IPS-11a (cell line): ENCODE results near the gene CHRM3.
"Not testable (repeated sequence)": the region's sequence is repeated elsewhere in the genome, so short reads cannot be mapped to it uniquely, and the experiment has no call there.

Source experiments
- H3K4me3 ChIP-seq: one replicate; pipeline ENCODE4 v1.5.1; 2013; ENCODE audit warnings: low read depth, low read length, control low read depth

Gene CHRM3

DNA sequence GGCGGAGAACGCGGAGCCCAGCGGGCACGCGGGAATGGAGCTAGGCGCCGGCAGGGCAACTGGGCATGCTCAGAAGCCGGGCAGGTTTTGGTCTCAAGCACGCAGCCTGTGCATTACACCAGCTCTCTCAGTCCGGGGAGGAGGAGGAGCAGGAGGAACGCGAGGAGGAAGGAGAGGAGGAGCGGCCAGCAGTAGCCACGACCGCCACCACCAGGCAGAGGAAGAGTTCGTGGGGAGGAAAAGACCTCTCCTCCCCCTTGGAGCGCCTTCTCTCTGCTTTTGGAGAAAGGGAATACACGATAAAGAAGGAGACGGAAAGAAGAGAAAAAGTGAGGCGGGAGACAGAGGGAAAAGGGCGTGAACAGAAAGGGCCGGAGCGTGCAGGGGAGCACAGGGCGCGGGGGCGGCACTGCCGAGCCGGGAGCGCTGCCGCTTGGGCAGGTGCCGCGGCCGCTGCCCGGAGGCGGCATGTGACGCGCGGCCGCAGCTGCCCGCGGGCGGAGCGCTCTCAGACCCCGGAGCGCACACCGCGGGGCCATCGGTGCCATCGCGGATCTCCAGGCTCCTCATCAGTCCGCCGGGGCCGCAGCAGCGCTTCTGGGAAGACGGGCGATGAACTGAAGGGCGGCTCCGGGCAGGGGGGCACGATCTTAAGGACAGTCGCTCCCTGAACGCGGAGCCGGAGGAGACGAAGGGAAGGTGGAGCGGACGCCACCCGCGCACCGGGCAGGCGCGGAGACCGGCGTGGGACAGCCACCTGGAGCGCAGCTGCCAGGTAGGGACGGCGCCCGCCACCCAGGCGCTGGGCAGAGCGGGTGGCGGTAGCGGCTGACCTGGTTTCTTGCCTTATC is at the start of gene CHRM3:
CHRM3 (plus strand) TSS at position 116 of the 851 bp plus-strand sequence. CDS start 520,884 bp downstream, outside the sequence.
- peak within 1 kb of the TSS; percentile 61 for H3K4me3 ChIP-seq

DNA sequence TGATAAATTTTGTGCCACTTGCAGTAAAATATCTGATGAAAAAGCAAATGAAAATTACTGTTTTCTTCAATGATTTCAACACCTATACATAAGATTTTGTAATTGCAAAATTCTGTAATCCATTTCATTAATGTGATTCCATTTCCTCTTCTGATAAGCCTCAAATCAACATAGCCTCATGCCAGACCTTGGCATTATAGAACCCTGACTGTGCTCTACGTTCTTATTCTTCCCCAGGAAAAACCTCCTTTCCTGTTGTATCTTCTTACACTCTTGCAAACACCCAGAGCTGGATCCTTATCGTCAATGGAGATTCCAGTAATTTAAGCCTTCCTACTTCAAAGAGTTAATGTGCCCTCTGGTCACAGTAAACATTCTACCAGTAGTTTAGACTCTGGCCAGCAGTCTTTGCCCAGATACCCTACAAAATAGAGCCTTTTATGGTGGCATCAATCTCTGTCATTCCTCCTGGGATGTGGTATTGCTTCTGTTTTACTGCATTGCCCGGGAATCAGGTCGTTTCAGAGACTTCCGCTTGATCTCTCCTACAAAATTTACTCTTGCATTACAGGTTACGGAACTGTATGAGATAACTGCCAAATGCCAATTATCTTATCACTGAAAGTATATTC is 48.5 kb upstream of the CHRM3 start:
- no peak overlapping the region for H3K4me3 ChIP-seq

DNA sequence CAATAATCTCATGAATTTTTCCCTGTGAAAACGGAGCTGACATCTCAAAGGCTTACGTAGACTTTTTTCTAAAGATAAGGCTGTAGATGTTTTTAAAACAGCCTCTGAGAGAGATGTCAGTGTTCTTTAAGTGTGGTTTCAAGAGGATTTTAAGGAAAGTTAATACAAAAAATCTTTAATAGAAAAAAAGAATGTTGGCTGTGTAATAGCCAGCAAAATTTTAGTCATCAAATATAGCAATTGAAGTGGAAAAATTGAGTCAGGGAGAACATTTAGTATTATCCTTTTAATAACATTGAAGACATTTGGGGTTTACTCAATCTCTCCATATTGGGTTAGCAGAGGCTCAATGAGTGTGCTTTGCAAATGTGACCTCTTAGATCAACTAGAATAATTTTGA is 38.6 kb upstream of the CHRM3 start:
- no peak overlapping the region for H3K4me3 ChIP-seq

DNA sequence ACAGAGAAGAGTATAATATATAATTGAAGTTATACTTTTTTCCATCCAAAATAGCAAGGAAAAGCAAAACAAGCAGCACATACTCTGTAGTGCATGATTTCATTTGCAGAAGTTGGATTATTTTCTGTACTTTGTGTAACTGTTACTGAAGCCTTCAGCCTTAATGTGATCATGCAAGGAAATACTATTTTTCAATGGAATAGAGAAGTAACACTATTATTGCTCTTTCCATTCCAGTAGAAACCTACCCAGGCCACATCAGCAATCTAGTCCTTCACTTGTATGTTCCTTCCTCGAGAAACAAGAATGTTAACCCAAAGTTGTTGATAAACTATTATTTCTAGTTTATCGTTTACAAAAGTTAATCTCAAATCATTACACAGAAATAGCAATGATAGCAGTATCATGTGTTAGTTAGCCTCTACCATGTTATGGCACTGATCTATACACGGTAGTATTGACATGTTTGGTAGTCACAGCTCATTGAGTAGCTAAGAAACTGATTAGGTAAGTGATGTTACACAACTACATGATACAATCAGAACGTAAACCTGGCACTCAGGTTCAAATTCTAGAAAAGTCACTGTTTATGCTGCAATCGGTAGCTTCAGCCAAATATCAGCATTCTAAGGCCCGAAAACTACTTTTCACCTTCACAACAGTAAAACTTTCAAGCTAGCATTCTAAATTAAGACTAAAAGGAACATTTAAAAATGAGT is 37.6 kb upstream of the CHRM3 start:
- no peak overlapping the region for H3K4me3 ChIP-seq

DNA sequence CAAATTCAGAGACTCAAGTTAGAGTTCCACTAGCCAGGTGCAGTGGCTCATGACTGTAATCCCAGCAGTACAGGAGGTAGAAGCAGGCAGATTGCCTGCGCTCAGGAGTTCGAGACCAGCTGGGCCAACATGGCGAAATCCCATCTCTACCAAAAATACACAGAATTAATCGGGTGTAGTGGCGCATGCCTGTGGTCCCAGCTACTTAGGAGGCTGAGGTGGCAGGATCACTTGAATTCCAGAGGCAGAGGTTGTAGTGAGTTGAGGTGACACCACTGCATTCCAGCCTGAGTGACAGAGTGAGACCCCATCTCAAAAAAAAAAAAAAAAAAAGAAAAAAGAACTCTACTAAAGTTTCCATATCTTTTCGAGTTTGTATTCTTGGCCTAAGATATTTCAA is 36.7 kb upstream of the CHRM3 start:
- H3K4me3 ChIP-seq, result no peak overlapping the region

DNA sequence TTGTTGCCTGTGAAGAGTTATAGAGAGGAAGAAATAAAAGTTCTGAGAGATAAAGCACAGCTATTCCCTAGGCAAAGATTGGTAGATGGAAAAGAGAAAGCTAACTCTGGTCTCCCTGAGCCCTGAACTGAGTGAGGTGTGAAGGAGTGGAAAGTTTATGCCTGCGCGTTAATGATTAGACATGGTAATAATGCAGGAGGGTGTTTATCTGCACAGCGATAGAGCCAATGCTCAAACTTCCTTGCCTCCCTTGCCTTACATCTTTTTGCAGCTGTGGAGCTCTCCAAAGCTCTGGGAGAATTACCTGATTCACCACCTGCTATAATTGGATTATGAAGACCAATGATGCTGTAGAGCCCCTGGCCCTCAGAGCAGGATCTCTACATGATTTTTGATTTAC is 32.8 kb upstream of the CHRM3 start:
- H3K4me3 ChIP-seq, result no peak overlapping the region

DNA sequence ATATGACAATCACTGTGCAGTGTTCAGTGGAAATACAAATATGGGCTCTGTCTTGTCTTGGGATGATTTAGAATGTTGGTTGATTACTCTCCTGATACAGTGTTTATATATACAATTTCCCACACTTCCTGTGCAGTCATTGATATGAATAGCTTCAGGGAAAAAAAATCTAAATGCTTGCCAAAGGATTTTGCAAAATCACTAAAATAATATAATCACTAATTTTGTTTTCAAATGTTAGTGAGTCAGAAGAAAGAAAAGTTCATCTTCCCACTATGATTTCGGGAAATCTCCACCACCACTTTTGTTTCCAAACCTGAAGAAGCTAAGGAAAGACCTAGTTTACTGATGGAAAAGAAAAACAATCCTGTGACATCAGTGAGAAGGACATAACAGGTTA is 32.1 kb upstream of the CHRM3 start:
- H3K4me3 ChIP-seq, result no peak overlapping the region

DNA sequence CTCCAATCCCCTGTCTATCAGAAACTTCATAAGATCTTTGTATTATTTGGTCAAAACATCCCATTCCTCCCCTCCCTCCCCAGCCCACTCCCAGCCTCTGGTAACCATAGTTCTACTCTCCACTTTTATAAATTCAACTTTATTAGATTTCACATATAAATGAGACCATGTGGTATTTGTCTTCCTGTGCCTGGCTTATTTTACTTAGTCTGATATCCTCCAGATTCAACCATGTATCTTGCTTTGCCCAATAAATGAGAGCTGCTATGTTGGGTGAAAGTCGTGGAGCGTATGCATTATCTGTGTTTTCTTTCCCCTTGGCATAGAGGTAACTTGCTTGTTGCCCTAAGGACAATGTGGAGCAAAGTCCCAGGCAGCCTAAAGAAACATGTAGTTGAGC is 28.5 kb upstream of the CHRM3 start:
- H3K4me3 ChIP-seq, result no peak overlapping the region

DNA sequence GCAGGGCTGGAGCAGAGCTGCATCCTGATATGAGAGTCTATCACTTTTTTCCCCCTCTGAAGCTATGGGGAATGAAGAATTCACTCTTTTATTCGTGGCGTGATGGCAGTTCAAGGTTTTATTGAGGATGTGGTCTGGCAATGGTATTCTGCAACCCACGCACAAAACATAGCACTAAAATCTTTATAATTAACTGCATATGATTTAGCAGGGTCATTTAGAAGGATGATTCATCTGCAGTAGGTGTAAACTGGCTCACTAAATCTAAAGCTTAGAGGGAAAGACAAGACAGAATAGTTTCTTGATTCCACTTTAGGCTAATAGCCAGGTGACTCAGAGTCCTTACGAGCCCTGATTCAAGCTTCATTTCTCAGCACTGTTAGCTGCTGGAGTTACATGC is 25.0 kb upstream of the CHRM3 start:
- H3K4me3 ChIP-seq, result no peak overlapping the region

DNA sequence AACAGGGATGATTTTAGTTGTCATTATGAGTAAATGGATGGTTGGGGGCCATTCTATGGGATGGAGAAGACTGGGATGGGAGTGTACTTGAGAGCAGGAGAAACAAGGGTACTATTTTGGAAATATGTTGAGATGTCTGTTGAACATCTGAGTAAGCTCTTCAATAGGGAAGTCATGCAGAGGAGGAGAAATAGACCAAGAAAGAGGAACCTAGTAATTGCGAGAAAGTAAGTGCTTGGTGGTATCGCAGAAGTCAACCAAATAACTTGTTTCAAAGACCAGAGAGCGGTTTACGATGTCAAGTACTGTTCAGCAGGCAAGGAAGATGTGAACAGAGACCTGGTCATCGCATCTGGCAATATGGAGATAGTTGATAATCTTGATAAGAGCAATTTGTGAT is 22.4 kb upstream of the CHRM3 start:
- H3K4me3 ChIP-seq, result no peak overlapping the region

DNA sequence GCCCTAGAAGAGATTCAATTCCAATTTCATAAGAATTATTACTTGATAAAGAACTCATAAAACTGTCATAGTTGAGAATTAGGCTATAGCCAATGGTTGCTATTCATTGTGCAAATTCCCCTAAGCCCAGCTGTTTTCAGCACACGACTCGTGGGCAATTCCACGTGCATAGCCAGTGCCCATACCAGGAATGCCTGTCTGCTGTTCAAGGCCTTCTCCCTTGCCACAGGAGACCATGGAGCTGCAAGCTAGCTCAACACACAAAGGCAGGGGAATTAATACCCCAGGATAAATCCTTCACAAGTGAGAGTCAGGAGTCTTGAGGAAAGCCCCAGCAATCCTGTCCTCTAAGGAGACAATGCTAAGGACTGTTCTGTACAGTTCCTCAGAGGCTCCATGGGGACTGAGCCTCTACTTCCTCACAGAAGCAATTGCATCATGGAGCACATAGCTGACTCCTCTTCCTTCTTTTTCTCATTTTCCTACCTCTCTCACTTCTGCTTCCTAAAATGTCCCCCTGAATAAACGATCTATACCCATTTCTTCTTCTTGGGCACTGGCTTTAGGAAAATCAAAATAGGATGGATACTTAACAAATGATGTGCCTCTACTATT is 19.1 kb upstream of the CHRM3 start:
- H3K4me3 ChIP-seq, result no peak overlapping the region

DNA sequence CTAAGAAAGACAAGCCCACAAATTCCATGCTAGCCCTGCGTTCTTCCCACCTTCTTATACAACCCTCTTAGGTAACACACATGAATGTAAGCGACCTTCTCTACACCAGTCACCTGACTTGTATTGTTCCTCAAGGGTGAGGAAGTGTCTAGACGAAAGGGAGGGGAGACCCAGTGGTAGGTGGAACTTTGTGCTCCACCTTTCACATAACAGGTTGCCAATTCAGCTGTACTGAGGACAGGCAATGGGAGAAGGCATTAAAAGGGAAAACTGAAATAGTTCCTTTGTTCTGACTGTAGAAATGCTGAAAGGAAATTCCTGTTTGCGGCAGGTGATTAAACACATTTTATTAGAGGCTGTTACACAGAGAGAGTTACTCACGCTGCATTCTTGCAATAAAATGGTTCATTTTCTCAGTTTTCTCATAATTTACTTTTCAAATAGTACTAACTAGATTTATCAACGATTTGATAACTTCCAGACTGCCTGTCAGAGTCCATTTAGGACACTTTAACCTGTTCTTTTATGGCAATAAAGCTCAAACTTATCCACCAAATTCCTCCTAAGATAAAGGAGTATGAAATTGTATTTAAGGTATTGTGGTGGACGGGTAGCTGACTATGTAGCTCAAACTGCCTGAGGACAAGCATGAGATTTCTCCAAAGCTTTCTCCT is 17.8 kb upstream of the CHRM3 start:
- H3K4me3 ChIP-seq, result no peak overlapping the region

DNA sequence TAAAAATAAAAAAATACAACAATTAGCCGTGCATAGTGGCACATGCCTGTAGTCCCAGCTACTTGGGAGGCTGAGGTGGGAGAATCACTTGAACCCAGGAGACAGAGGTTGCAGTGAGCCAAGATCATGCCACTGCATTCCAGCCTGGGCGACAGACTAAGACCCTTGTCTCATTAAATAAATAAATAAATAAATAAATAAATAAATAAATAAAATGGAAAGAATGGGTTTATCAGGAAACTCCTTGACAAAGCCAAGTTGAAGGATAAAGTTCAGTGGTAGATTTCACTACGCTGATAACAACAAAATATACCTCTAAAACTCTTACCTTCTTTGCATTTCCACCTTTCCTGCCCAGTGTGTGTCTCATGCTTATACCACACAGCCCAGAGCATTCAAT is 15.5 kb upstream of the CHRM3 start:
- not testable (repeated sequence) for H3K4me3 ChIP-seq

DNA sequence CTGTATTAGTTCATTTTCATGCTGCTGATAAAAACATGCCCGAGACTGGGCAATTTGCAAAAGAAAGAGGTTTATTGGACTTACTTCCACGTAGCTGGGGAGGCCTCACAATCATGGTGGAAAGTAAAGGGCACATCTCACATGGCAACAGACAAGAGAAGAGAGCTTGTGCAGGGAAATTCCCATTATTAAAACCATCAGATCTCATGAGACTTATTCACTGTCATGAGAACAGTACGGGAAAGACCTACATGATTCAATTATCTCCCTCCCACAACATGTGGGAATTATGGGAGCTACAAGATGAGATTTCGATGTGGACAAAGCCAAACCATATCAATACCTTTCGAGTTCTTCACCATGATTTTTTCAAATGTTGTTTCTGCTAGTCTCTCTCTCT is 3.7 kb upstream of the CHRM3 start:
- H3K4me3 ChIP-seq, result no peak overlapping the region

DNA sequence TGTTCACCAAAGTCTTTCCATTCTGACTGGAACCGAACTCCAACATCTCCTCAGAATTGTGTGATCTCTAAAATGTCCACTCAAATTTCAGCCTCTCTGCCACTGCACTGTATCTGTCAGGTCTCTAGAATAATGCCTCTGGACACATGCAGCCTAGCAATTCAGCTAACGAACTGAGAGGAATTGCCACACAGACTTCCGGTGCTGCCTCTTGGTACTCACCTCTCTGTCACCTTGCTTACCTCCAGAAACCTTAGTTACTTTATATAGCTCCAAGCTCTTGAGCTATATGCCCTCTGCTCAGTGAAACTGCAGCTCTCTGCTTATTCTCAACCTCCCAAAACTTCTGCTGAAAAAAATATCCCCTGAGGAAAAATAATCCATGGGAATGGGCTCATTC is 2.7 kb upstream of the CHRM3 start:
- no peak overlapping the region for H3K4me3 ChIP-seq

DNA sequence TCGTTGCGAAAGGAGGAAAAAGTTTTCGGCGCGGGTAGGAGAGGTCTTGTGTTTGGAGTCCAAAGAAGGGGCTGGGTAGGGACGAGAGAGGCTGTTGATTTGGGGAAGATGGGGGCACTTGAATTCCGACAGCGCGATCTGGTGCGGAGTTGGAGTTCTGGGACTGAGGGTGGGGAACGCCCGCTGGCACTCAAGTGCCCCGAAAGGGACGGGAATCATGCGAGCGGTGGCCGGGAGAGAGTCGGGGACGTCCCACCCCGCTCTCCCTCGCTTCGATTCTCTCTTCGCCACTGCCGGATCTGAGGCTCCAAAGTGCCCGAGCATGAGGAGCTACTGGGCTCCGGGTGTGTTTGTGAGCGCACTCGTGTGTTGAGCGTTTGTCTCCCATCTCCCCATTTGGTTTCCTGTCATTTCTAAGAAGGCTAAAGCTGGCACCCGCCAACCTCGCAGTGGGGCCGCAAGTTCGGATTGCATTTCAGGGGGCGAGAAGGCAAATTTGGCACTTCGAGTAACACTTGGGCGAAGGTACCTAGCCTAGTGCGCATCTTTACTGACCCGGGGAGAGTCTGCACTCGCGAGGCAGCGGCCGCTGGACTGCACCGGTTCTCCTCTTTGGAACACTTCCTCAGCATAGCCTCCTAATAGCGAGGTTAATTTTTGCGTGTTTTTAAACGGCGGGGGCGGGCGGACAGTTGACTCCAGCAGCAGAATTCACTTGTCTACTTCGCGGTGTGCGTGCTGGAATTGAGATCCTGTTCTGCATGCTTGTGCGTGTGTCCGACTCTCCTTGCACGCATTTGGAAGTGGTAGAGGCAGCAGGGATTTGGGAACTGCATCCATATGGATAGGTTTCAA is 1.2 kb downstream of the CHRM3 start:
- peak overlapping the region; percentile 61 for H3K4me3 ChIP-seq

DNA sequence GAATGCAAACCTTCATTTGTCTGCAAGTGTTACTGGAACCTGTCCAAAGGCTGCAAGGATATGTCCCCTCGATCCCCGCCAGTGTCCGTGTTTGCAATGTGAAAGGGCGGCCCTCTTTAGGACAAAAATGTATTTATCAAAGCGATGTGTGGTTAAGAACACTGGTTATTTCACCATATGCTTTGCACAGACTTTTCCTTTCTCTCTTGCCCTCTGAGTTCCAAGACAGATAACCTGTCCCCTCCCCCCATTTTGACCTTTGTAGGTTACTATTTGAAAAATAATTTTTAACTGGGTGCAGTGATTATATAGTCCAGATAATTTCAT is 1.8 kb downstream of the CHRM3 start:
- peak overlapping the region; percentile 61 for H3K4me3 ChIP-seq

DNA sequence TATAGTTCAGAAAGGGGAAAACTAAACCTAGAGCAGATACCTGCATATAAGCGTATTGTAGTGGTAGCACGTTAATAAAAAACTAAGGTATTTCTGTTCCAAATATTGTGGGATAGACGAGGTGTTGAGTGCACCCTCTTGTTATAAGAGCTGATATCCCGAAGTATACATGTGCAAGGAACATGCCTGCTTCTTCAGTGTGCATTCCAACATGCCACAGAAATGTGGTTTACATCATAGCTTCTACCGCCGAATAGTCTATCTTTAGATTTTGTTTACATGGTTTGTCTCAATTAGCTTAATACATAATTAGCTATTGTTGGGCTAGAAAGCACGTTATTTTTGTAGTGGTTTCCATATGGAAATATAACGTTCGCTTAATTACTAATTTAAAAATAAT is 2.2 kb downstream of the CHRM3 start:
- H3K4me3 ChIP-seq, result no peak overlapping the region

DNA sequence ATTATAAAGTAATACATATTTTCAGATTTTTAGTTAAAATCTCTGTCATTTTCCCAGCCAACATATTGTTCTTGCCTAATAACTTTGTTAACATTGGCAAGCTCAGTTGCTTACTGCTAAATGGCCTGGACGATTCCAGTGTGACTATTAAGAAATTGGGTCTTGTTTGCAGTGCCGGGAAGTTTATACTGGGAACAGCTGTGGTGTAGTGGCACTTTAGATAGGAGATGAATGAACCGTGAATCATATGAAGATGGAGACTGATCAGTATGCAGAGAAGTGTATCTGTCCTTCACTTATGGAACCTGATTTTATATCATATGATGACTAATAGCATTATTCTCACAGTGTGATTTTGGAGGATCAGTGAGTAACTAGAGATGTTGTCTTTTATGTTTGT is 3.3 kb downstream of the CHRM3 start:
- no peak overlapping the region for H3K4me3 ChIP-seq

DNA sequence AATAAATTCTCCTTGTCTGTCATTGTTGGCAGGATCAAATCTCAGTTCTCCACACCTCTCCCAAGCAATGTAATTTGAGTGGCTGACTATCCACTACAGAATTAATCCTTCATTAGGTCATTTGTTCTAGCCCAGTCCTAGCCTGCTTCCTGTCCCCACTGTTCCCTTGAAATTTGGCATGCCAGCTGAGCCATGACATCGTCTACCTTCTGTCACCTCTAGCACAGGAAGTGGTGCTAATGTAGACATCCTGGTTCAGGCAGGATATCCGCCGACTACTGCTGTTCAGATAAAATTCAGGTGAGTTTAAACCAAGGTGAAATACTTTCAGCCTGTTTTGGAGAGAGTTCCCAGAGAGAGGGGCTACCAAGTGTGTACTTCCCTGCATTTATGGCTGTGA is 5.9 kb downstream of the CHRM3 start:
- no peak overlapping the region for H3K4me3 ChIP-seq
